Keratinocyte (primary cell): ENCODE data around the gene EMX2.

Experiments
- CTCF ChIP-seq, 3 experiments: IDR thresholded peaks in 1 of 3; conservative IDR thresholded peaks in 1 of 3; optimal IDR thresholded peaks in 1 of 3; 2 replicates in 2 of 3; 3 replicates in 1 of 3; pipeline versions ENCODE3 to v1.5.1; 2011; ENCODE audit warnings: low read length in 3 of 3, mild to moderate bottlenecking in 3 of 3, moderate library complexity in 2 of 3, control low read depth in 1 of 3, inconsistent platforms in 1 of 3; ENCODE audit not compliant: insufficient read depth in 2 of 3; ENCODE audit errors: extremely low read depth in 1 of 3
- EZH2 ChIP-seq: IDR thresholded peaks from one replicate; pipeline ENCODE4 v1.6.1; 2012; ENCODE audit warnings: inconsistent platforms, mild to moderate bottlenecking, low read length, moderate library complexity

GRCh38 chr10:117496031-117496430, 46.5 kb upstream of the EMX2 start:
- TF ChIP-seq CTCF (optimal IDR thresholded peaks at IDR 0.05 in 1 of 3, IDR thresholded peaks at IDR 0.05 in 1 of 3, conservative IDR thresholded peaks at IDR 0.05 in 1 of 3; ENCODE audit: extremely low read depth in 1 of 3, insufficient read depth in 2 of 3, low read length in 3 of 3) (no peak), EZH2 (no peak)
